Heart left ventricle (tissue), 16 donors: ENCODE data around the gene TNFAIP8L2. TPM values are rescaled to one million over a fixed set of nuclear protein-coding genes. Genes with fewer than 3 reads are reported as not detected.

Source experiments
- ATAC-seq, 4 donors: fragments of 200-7000 bp; cut with Tn5 transposase; one replicate each; pipeline ENCODE4 v1.9.1; 2020 to 2022; ENCODE audit warnings: moderate library complexity in 4 of 4, mild to moderate bottlenecking in 3 of 4, moderate number of reproducible peaks in 1 of 4
- DNase-seq, 5 donors: peaks; one replicate each; pipeline ENCODE4 v3.0.0-alpha.2; 2020
- H3K27ac ChIP-seq, 12 donors: fragments of 200-600 bp; sonication (generic) in 4 of 12; one replicate each; pipeline versions ENCODE4 v1.5.0 to v1.8.0; 2016 to 2022; ENCODE audit warnings: mild to moderate bottlenecking in 2 of 12
- H3K27me3 ChIP-seq, 9 donors: fragments of 200-600 bp; sonication (generic) in 2 of 9; one replicate each; pipeline versions ENCODE4 v1.5.1 to v1.8.0; 2016 to 2022; ENCODE audit warnings: mild to moderate bottlenecking in 3 of 9
- H3K36me3 ChIP-seq, 9 donors: fragments of 200-600 bp; sonication (generic) in 2 of 9; one replicate each; pipeline versions ENCODE4 v1.5.0 to v1.8.0; 2018 to 2022; ENCODE audit warnings: mild to moderate bottlenecking in 2 of 9
- H3K4me1 ChIP-seq, 12 donors: fragments of 200-600 bp; sonication (generic) in 4 of 12; one replicate each; pipeline versions ENCODE4 v1.5.0 to v1.8.0; 2016 to 2022; ENCODE audit warnings: mild to moderate bottlenecking in 3 of 12
- H3K4me3 ChIP-seq, 12 donors: fragments of 200-600 bp; sonication (generic) in 4 of 12; one replicate each; pipeline versions ENCODE4 v1.5.0 to v1.8.0; 2017 to 2022; ENCODE audit warnings: mild to moderate bottlenecking in 9 of 12, moderate library complexity in 4 of 12
- H3K9me3 ChIP-seq, 12 donors: fragments of 200-600 bp; sonication (generic) in 4 of 12; one replicate each; pipeline versions ENCODE4 v1.5.0 to v1.8.0; 2016 to 2022; ENCODE audit warnings: mild to moderate bottlenecking in 1 of 12
- CTCF ChIP-seq, 12 donors: fragments of 200-600 bp; sonication (generic) in 4 of 12; IDR thresholded peaks; one replicate each; pipeline versions ENCODE4 v1.5.0 to v1.8.0; 2018 to 2022; ENCODE audit warnings: antibody characterized with exemption in 12 of 12, mild to moderate bottlenecking in 5 of 12
- POLR2A ChIP-seq, 2 donors: fragments of 450-650 bp; IDR thresholded peaks; one replicate each; pipeline ENCODE4 v1.6.1; 2017; ENCODE audit warnings: antibody characterized with exemption in 2 of 2, mild to moderate bottlenecking in 2 of 2, moderate library complexity in 2 of 2
- WGBS, 4 donors: extraction: QIAGEN DNeasy Blood & Tissue Kit in 2 of 4; methylation state at CpG; one replicate each; pipeline versions ENCODE4 v1.1.5 to v1.1.7; 2013 to 2018; 5-methylcytosine and 5-hydroxymethylcytosine counted together
- intact Hi-C, 10 donors: fragments of 100-400 bp; cut with DNase I; formaldehyde crosslinking; loops; one replicate each; pipeline versions ENCODE4 v1.11.1 to v1.14.2; 2022
- polyA plus RNA-seq, 2 donors: library from polyadenylated mRNA; stranded (reverse); fragments of 200-250 nt; gene quantifications; one replicate each; pipeline ENCODE4 v1.2.3, GENCODE V29; 2013
- total RNA-seq, 9 donors: library from RNA; depleted of rRNA in 2 of 9; stranded (reverse); fragments of >200 nt in 2 of 9; fragmentation: NEBNext Ultra II Directional in 3 of 9; extraction: Animal tissue kit (Norgen Biotek cat#: 25700) in 3 of 9; gene quantifications; one replicate each; pipeline versions ENCODE4 v1.1.0 to v1.2.4, GENCODE V29; 2016 to 2023
- donor health status: ischemic (EF 13 %, LVEDD 7.1; RV severe dilation, severe dysfunction).
- donor health status: healthy with polysubstance abuse.
- donor health status: DM: no; HTN: yes; CAD: no.
- donor health status: DM: no; HTN: no; CAD: no.
- donor health status: ischemic (EF 25% LVEDD 6.9; RV normal size, moderate dysfunction).
- donor health status: ischemic (EF 25% LVEDD 5.7; RV mildly dilated, moderate dysfunction).
- donor health status: healthy.
- donor health status: DM: yes; HTN: yes; CAD: no.
- donor health status: ischemic (EF 35%, LVEDD 5.7; RV mildly dilated, moderate dysfunction).
- donor health status: nonischemic (EF 11% LVEDD 7.7; RV severe dilation, severe dysfunction).
- donor health status: DM: yes; HTN: yes; CAD: no.
- donor health status: PGD.
- donor health status: ischemic (EF 29% LVEDD 5.4; RV normal size, mild dysfunction).
- donor health status: nonischemic (EF 23%, LVEDD 6.1; RV moderate dilation, normal function).

Gene TNFAIP8L2
- total and polyA plus RNA-seq, 11 donors: 0.49 to 7.9 (median 1.6) TPM

DNA sequence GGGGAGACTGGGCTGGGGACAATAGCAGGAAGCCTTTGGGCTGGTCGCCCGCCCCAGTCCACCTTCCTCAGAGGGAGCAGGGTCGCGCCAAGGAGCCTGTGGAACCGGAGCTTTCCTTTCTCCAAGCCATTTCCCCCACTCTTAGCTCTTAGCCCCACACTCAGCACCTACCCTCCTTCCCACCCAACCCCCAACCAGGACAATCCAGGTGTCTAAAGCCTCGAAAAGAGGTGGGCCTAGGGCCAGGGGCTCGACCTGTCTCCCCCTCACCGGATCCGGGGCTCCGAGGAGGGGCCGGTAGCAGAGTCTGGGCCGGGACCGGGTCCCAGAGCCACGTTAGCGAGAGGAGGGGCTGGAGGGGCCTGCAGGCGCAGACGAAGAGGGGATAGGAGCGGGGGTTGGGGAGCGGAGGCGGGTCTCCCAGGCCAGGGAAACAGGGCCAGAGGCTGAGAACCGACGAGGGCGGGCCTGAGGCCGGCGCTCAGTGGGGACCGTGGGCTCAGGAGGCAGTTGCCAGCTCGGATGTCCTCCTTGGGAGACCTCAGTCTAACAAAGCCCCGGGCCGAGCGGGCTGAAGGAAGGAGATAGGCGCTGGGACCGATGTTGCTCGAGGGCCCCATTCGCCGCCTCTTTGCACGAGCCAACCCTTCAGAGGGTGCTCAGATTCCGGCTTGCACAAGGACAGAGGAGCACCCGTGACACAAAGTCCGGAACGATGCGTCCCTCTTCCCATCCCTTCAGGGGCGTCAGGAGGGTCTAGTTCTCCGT is 11.0 kb upstream of the TNFAIP8L2 start:
- DNase-seq: peak in 4 of 5 donors; percentile 45 to 72 (median 54)
- intact Hi-C loops: loop anchor here in 2 of 10 donors (2.0 to 10.0 kb wide), 3 partner anchors 19 to 138 kb away; partner anchors contain the start of genes LYSMD1 (in 1 of the 2), MINDY1 (in 1 of the 2) and PRUNE1 (in 1 of the 2)
- Histone ChIP-seq H3K27ac (peak overlapping the region; percentile 79 to 92 (median 87)), H3K4me3 (peak overlapping the region; percentile 66 to 97 (median 84)), H3K27me3 (peaks cover 0 to 5% (median 0%) of the 10 kb centered on the region in 9 donors), H3K4me1 (peaks cover 13 to 58% (median 39%) of the 10 kb centered on the region in 12 donors), H3K9me3 (no peaks in the 10 kb centered on the region), H3K36me3 (peaks cover 0 to 16% (median 3%) of the 10 kb centered on the region in 9 donors)
- ATAC-seq: peak in 3 of 4 donors; percentile 0 to 4 (median 1)
- TF ChIP-seq POLR2A (IDR thresholded peaks at IDR 0.05) (no peak), CTCF (IDR thresholded peaks at IDR 0.05) (no peak)
- 2 to 7% (median 4%) methylated on average over 37 to 43 of the region's 43 CpGs for WGBS, 4 donors

DNA sequence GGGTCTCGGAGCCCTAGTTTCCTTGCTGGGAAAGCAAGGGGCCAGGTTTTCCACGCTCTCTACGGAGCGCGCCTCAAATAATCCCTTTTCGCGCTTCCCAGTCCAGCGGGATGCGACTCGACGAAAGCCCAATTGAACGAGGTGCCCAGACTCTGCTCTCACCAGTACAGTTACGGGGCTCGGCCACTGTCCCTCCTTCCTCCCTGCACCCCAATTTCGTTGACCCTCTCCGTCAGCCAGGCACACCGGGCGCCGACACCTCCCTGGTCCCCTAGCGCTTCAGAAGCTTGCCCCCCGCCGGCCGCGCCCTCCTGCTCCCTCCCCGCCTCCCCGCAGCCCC is 10.4 kb upstream of the TNFAIP8L2 start:
- peaks cover 0 to 15% (median 3%) of the 10 kb centered on the region in 9 donors for H3K36me3 ChIP-seq
- intact Hi-C loops: loop anchor here in 2 of 10 donors (2.0 to 10.0 kb wide), 3 partner anchors 19 to 139 kb away; partner anchors contain the start of genes LYSMD1 (in 1 of the 2), MINDY1 (in 1 of the 2) and PRUNE1 (in 1 of the 2)
- DNase-seq (no peak), ATAC-seq (peak in 3 of 4 donors; percentile 1 to 2 (median 1))
- 0 to 2% (median 1%) methylated on average over 11 to 26 of the region's 26 CpGs for WGBS, 4 donors
- peak overlapping the region; percentile 66 to 97 (median 84) for H3K4me3 ChIP-seq
- no peaks in the 10 kb centered on the region for H3K9me3 ChIP-seq
- peaks cover 13 to 58% (median 39%) of the 10 kb centered on the region in 12 donors for H3K4me1 ChIP-seq
- H3K27ac ChIP-seq: peak overlapping the region; percentile 79 to 92 (median 87)
- peaks cover 0 to 5% (median 0%) of the 10 kb centered on the region in 9 donors for H3K27me3 ChIP-seq
- TF ChIP-seq CTCF (IDR thresholded peaks at IDR 0.05): no peak
- TF ChIP-seq POLR2A (IDR thresholded peaks at IDR 0.05): no peak

DNA sequence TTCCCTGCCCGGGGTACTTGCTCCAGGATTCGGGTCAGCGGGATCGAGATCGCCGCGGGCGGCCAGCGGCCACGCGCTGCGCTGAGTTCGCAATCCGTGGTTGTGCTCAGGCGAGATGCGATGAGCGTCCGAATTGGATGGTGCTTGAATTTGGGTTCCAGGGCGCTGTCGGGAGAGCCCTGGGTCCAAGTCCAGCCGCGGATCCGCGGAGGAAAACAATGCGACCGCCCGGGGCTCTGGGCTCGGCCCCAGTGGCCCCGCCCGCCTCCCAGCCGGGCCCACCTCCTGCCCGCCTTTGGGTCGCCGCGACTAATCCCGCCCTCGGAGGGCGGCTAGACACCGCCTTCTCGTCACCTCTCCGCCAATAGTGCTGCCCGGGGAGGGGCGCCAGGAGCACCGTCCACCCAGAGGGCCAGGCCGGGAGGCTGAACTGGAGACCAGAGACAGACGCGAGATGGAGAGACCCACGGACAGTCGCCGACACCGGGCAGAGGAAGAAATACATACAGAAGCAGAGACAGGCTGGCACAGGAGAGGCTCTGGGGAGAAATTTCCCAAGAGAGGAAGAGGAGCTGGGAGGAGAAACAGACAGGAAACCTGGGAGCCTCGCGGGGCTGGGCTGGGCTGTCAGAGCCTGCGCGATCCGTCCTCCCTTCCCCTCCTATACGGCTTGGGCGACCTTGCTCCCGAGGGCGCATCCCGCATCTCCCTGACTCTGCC is 9.9 kb upstream of the TNFAIP8L2 start, which contains the start of gene SEMA6C:
Gene SEMA6C, minus strand, starts transcription at position 220 of the 720 bp plus-strand sequence. CDS start 4,010 bp downstream, outside the sequence.
- WGBS, 4 donors: 0 to 1% (median 0%) methylated on average over 36 to 61 of the region's 61 CpGs
- Histone ChIP-seq H3K36me3 (peaks cover 0 to 10% (median 3%) of the 10 kb centered on the region in 9 donors), H3K4me3 (peak within 1 kb of the TSS; percentile 66 to 97 (median 84)), H3K27ac (peak within 1 kb of the TSS; percentile 79 to 92 (median 87)), H3K4me1 (peaks cover 13 to 53% (median 39%) of the 10 kb centered on the region in 12 donors), H3K27me3 (peaks cover 0 to 5% (median 0%) of the 10 kb centered on the region in 9 donors), H3K9me3 (no peaks in the 10 kb centered on the region)
- TF ChIP-seq CTCF (IDR thresholded peaks at IDR 0.05): no peak
- peak; percentile 94 to 97 for TF ChIP-seq POLR2A (IDR thresholded peaks at IDR 0.05)
- ATAC-seq: peak; percentile 93 to 95 (median 93)
- DNase-seq: peak; percentile 97 to 98 (median 98)
- intact Hi-C loops: loop anchor here in 2 of 10 donors (2.0 to 10.0 kb wide), 3 partner anchors 18 to 139 kb away; partner anchors contain the start of genes LYSMD1 (in 1 of the 2), MINDY1 (in 1 of the 2) and PRUNE1 (in 1 of the 2)
